ENCODE measurements around the gene JPT2.

JPT2 gene

GRCh38 chr16:1740781-1741490 is 62.9 kb downstream of the JPT2 start:
- DNase-seq (ENCODE audit: low read depth): no peak
- no peak overlapping the region for H3K4me3 ChIP-seq (replicated peaks; ENCODE audit: low read depth, low read length)
- TF ChIP-seq CTCF (IDR thresholded peaks at IDR 0.05; ENCODE audit: low read length, missing control alignments): no peak

GRCh38 chr16:1741553-1742165 is 63.6 kb downstream of the JPT2 start:
- no peak for DNase-seq (ENCODE audit: low read depth)
- no peak overlapping the region for H3K4me3 ChIP-seq (replicated peaks; ENCODE audit: low read depth, low read length)
- no peak for TF ChIP-seq CTCF (IDR thresholded peaks at IDR 0.05; ENCODE audit: low read length, missing control alignments)

- TF ChIP-seq CTCF (IDR thresholded peaks at IDR 0.05; ENCODE audit: low read length, missing control alignments): no peak
- no peak for DNase-seq (ENCODE audit: low read depth)
- no peak overlapping the region for H3K4me3 ChIP-seq (replicated peaks; ENCODE audit: low read depth, low read length)
These were observed 65.6 kb downstream of the JPT2 start for GRCh38 chr16:1743376-1744337.

- TF ChIP-seq CTCF (IDR thresholded peaks at IDR 0.05; ENCODE audit: low read length, missing control alignments): no peak
- DNase-seq (ENCODE audit: low read depth): no peak
- no peak overlapping the region for H3K4me3 ChIP-seq (replicated peaks; ENCODE audit: low read depth, low read length)
These were observed 66.3 kb downstream of the JPT2 start for GRCh38 chr16:1744338-1744840.

- TF ChIP-seq CTCF (IDR thresholded peaks at IDR 0.05; ENCODE audit: low read length, missing control alignments): no peak
- peak; percentile 18 for DNase-seq (ENCODE audit: low read depth)
- no peak overlapping the region for H3K4me3 ChIP-seq (replicated peaks; ENCODE audit: low read depth, low read length)
These were observed 67.3 kb downstream of the JPT2 start for GRCh38 chr16:1745181-1745899.

Data from fibroblast of pulmonary artery (primary cell).